Measurements from ENCODE around the gene DDX56. TPM values are rescaled to one million over a fixed set of nuclear protein-coding genes. Genes with fewer than 3 reads are reported as not detected.
"Not testable (repeated sequence)": the region's sequence is repeated elsewhere in the genome, so short reads cannot be mapped to it uniquely, and the experiment has no call there.

Gene DDX56
- total RNA-seq, 2 experiments from 2014 or later: 83.6 to 86.5 TPM

DNA sequence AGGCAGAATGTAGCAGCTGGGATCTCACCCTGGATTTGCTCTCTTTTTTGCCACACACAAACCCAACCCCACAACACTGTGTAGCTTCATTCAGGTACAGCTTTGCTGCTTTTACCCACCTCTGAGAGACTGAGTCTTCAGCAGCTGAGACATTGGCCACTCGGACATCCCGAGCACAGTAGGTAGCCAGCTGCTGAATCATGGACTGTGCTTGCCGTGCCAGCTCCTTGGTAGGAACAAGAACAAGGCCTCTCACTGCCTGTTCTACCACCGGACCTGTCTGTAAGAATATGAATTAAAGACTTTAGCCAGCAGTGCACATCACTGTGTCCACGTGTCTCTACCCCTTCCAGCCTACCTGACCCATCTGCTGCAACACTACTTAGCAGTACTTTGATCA lies 937 bp downstream of the DDX56 start:
- H3K27me3 Mint-ChIP-seq (ENCODE audit: low read depth): no peaks in the 10 kb centered on the region
- ATAC-seq (no peak), DNase-seq (no peak)
- no peaks in the 10 kb centered on the region for H3K9me3 Mint-ChIP-seq (ENCODE audit: insufficient read depth)
- H3K36me3 Mint-ChIP-seq (ENCODE audit: low read depth): peaks cover 74% of the 10 kb centered on the region
- CTCF ChIA-PET: interaction anchor here (0.7 to 5.4 kb wide), 5 partner anchors 8 to 332 kb away, joined by 3 to 50 read pairs (median 4); no protein-coding TSS in a partner anchor
- POLR2A ChIA-PET: interaction anchor here (0.9 to 3.1 kb wide), 7 partner anchors 9 to 505 kb away, joined by 3 to 27 read pairs (median 6); partner anchors contain the start of genes H2AZ2, PURB and TMED4
- H3K4me1 Mint-ChIP-seq (ENCODE audit: low read depth): peaks cover 36% of the 10 kb centered on the region
- peak overlapping the region; percentile 96 for H3K27ac Mint-ChIP-seq
- H3K4me3 Mint-ChIP-seq: peak overlapping the region; percentile 99

DNA sequence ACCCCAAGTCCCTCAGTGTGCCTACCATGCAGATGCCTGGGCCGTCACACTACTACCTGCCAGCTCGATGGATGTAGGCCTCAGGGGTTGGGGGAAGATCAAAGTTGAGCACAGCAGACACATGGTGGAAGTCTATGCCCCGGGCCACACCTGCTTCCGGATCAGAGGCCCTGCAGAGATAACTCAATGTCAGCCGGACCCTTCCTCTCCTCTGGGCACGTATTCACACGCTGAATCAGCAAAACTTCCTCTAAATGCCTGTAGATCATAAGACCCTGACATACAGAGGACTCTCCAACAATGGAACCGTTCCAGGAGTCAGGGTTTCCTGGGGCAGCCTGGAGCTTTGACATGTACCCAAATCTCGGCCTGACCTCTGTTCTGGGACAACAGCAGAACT lies 3.7 kb downstream of the DDX56 start:
- CTCF ChIA-PET: interaction anchor here (1.0 to 1.9 kb wide), 2 partner anchors 9 to 35 kb away, joined by 3 to 4 read pairs; no protein-coding TSS in a partner anchor

DNA sequence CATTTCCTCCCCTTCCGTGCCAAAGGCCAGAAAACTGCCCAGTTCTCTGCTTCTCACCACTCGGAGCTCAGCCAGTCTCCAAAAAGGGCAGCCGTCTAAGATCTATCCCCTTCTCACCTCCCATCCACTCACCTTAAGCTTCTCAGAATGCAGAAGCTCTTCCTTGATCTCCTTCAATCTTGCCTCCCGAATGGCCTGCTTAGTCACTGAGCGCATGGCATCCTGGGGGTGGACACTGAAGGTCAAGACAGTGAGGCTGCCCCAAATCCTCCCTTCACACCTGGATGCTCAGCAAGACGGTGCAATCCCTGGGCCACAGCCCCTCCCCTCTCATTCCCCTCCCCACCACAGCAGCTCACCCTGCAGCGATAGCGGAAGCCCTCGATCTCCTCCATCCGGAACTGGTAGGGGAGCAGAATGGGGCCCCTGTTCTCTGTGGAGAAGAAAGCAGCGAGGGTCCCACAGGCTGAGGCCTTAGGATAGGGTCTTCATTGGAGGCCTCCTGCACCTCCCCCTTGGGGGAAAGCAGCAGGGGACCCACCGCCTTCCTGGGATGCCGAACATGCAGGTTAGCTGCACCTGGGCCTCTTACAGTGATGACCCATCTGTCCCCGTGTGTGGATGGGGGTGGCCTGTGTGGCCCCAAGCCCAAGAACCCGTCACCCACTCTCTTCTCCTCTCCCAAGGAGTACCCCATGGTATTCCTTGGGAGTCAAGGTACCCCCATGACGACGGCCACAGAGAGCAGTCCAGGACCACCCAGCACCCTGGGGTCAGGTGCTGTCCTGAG lies 4.7 kb downstream of the DDX56 start:
- POLR2A ChIA-PET: interaction anchor here (0.6 kb wide), 1 partner anchor 461 kb away, joined by 3 read pairs; no protein-coding TSS in a partner anchor
- Mint-ChIP-seq H3K27me3 (ENCODE audit: low read depth) (no peaks in the 10 kb centered on the region), H3K9me3 (ENCODE audit: insufficient read depth) (no peaks in the 10 kb centered on the region), H3K27ac (no peak overlapping the region), H3K4me3 (no peak overlapping the region), H3K4me1 (ENCODE audit: low read depth) (peaks cover 20% of the 10 kb centered on the region), H3K36me3 (ENCODE audit: low read depth) (peaks cover 80% of the 10 kb centered on the region)
- DNase-seq: no peak
- no peak for ATAC-seq
- CTCF ChIA-PET: interaction anchor here (0.9 to 1.9 kb wide), 3 partner anchors 34 to 220 kb away, joined by 3 to 4 read pairs (median 3); partner anchors contain the start of gene NUDCD3

More for the DNA sequence above, 3.7 kb downstream of the DDX56 start:
- DNase-seq (no peak), ATAC-seq (no peak)
- POLR2A ChIA-PET: no interaction called here
- Mint-ChIP-seq H3K27ac (no peak overlapping the region), H3K36me3 (ENCODE audit: low read depth) (peaks cover 78% of the 10 kb centered on the region), H3K4me3 (no peak overlapping the region), H3K9me3 (ENCODE audit: insufficient read depth) (no peaks in the 10 kb centered on the region), H3K4me1 (ENCODE audit: low read depth) (peaks cover 30% of the 10 kb centered on the region), H3K27me3 (ENCODE audit: low read depth) (no peaks in the 10 kb centered on the region)

DNA sequence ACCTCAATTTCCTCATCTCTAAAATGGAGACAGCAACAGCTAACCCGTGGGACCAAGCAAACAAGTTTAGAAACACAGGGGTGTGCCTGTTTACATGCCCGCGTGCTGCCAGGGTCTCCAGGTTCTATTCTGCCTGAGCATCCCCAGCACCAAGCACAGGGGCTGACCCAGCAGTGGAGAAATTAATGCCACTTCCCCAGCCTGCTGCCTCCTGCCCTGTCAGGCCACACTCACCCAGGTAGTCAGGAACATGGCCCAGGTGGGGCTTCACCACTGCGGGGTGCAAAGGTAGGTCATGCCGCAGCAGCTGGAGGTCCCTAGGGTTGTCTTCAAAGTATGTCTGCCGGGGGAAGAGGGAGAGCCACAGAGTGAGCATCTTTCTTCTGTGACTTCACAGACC lies 5.8 kb downstream of the DDX56 start:
- Mint-ChIP-seq H3K27ac (peak overlapping the region; percentile 21), H3K4me3 (no peak overlapping the region), H3K27me3 (ENCODE audit: low read depth) (no peaks in the 10 kb centered on the region), H3K4me1 (ENCODE audit: low read depth) (peaks cover 17% of the 10 kb centered on the region), H3K9me3 (ENCODE audit: insufficient read depth) (no peaks in the 10 kb centered on the region), H3K36me3 (ENCODE audit: low read depth) (peaks cover 72% of the 10 kb centered on the region)
- POLR2A ChIA-PET: no interaction called here
- CTCF ChIA-PET: interaction anchor here (0.6 to 1.3 kb wide), 3 partner anchors 78 to 482 kb away, joined by 3 read pairs; partner anchors contain the start of gene NUDCD3
- DNase-seq: no peak
- ATAC-seq: no peak

DNA sequence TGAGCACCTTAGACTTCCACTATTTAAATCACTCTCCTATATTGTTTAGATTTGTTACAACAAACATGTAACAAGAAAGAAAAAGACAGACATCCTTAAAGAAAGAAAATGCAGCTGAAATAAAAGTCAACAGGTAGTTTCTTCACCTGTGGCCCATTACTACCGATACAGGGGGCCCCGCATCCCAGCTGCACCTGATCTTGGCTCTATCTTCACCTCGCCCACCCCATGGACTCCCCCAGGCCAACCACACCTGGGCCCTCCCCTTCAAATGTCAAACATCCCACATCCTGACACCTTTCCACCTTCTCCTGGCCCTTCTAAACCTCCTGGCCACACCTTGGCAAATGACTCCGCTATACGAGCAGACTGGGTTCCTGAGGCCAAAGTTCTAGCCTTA lies 7.0 kb downstream of the DDX56 start:
- DNase-seq (no peak), ATAC-seq (no peak)
- no peak overlapping the region for H3K4me3 Mint-ChIP-seq
- H3K9me3 Mint-ChIP-seq (ENCODE audit: insufficient read depth): no peaks in the 10 kb centered on the region
- H3K4me1 Mint-ChIP-seq (ENCODE audit: low read depth): peaks cover 7% of the 10 kb centered on the region
- CTCF ChIA-PET: interaction anchor here (1.4 to 4.0 kb wide), 7 partner anchors 8 to 325 kb away, joined by 5 to 50 read pairs (median 6); partner anchors contain the start of gene DDX56
- H3K27me3 Mint-ChIP-seq (ENCODE audit: low read depth): no peaks in the 10 kb centered on the region
- POLR2A ChIA-PET: interaction anchor here (1.3 kb wide), 1 partner anchor 77 kb away, joined by 3 read pairs; the partner anchor contains the start of gene NUDCD3
- H3K27ac Mint-ChIP-seq: no peak overlapping the region
- peaks cover 60% of the 10 kb centered on the region for H3K36me3 Mint-ChIP-seq (ENCODE audit: low read depth)

DNA sequence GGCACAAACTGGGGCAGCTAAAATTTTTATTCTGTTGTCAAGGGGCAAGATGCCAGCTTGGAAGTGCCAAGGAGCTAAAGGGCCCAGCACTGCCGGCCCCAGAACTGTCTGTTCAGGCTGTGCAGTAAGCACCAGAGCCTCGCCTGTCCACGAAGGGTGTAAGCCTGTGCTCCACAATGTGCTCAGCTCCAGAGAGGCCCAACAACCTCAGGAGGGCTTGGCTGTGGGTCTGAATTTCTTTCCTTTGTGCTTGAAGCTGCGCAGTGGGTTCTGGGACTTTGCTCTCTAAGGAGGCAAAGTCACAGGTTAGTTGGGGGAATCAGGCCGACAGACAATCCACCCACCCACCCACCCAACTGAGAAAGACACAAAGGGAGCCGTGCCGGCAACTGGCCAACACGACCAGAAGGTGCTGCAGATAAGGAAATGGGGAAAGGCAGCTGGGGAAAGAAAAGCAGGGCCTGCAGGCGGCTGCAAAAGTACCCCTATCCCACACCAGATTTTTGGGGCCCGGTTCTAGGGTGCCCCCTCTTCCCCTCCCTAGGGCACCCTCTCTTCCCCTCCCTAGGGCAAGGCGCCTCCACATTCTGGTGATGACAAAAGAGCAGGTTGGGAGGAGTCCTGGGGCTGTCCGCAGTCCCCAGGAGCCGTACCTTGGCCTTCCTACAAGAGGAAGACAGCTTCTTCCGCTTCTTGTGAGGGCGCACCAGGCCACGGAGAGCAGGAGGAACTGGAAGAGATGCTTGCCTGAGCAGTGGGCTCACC lies 7.7 kb downstream of the DDX56 start:
- DNase-seq (no peak), ATAC-seq (peak; percentile 42)
- POLR2A ChIA-PET: interaction anchor here (0.5 to 1.9 kb wide), 4 partner anchors 8 to 857 kb away, joined by 3 to 8 read pairs (median 4); partner anchors contain the start of genes DDX56, NUDCD3 and TMED4
- Mint-ChIP-seq H3K4me1 (ENCODE audit: low read depth) (peaks cover 7% of the 10 kb centered on the region), H3K36me3 (ENCODE audit: low read depth) (peaks cover 54% of the 10 kb centered on the region), H3K27me3 (ENCODE audit: low read depth) (no peaks in the 10 kb centered on the region), H3K4me3 (no peak overlapping the region), H3K27ac (no peak overlapping the region), H3K9me3 (ENCODE audit: insufficient read depth) (no peaks in the 10 kb centered on the region)
- CTCF ChIA-PET: interaction anchor here (0.7 to 4.0 kb wide), 37 partner anchors 9 to 581 kb away, joined by 3 to 50 read pairs (median 4); partner anchors contain the start of genes DDX56, POLD2 and TMED4

DNA sequence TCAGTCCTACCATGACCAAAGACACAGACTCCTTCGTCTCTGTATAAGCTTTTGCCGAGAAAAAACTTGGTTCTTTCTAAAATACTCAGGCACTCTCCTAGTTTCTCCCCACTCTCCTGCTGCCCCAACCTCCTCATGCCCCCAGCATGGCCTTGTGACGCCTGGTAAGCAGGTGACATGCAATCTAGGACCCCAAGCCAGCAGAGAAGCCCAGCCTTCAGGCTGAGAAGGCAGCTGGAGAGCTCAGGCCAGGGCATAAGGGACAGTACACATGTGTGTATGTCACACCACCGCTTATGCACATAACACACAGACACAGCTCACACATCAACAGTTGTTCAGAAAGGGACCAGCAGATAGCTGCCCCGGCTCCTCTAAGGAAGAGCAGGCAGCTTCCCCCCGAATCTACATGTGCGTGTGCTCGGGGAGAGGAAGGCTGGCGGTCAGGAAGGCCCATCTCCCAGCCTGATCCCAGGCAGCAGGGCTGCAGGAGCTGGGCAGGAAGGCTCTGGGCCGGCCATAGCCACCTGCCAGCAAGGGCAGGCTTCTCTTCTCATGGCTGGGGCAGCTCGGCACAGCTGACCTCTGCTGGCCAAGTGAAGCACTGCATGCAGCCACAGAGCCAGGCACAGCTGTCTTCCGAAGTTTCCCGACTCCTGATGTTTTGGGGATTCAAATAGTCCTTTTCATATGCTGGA lies 8.5 kb downstream of the DDX56 start:
- peak; percentile 88 for ATAC-seq
- Mint-ChIP-seq H3K27ac (no peak overlapping the region), H3K36me3 (ENCODE audit: low read depth) (peaks cover 48% of the 10 kb centered on the region), H3K4me3 (no peak overlapping the region), H3K9me3 (ENCODE audit: insufficient read depth) (no peaks in the 10 kb centered on the region), H3K27me3 (ENCODE audit: low read depth) (no peaks in the 10 kb centered on the region), H3K4me1 (ENCODE audit: low read depth) (peaks cover 7% of the 10 kb centered on the region)
- ChIA-PET CTCF (interaction anchor here (0.7 to 4.0 kb wide), 43 partner anchors 10 to 580 kb away, joined by 3 to 50 read pairs (median 4); partner anchors contain the start of genes DDX56, POLD2 and TMED4), POLR2A (interaction anchor here (0.5 to 1.9 kb wide), 3 partner anchors 9 to 857 kb away, joined by 3 to 8 read pairs (median 4); partner anchors contain the start of genes DDX56 and TMED4)
- DNase-seq: peak; percentile 69

DNA sequence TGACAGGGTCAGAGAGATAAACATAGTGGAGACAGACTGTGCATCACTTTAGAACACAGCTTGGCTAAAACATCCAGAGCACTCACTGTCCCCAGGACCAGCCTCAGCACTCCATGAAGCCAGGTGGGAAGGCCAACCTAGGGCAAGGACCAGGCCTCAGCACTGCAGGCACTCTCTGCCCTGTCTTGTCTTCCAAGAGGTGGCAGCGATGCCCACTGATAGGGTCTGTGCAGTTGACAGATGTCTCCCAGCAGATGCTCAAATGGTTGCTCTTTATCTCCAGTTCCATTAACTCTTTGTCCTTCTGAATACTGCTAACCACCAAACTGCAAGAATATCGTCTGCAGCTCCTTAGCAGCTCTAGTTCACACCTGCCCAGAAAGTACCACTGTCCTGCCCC lies 9.1 kb downstream of the DDX56 start:
- Mint-ChIP-seq H3K27me3 (ENCODE audit: low read depth) (no peaks in the 10 kb centered on the region), H3K9me3 (ENCODE audit: insufficient read depth) (no peaks in the 10 kb centered on the region), H3K4me3 (no peak overlapping the region), H3K4me1 (ENCODE audit: low read depth) (peaks cover 4% of the 10 kb centered on the region), H3K36me3 (ENCODE audit: low read depth) (peaks cover 41% of the 10 kb centered on the region), H3K27ac (no peak overlapping the region)
- no peak for DNase-seq
- ATAC-seq: no peak
- ChIA-PET CTCF (interaction anchor here (0.9 to 4.0 kb wide), 31 partner anchors 8 to 441 kb away, joined by 3 to 50 read pairs (median 5); partner anchors contain the start of genes DDX56, POLD2 and TMED4), POLR2A (interaction anchor here (0.5 to 1.9 kb wide), 4 partner anchors 8 to 457 kb away, joined by 3 to 8 read pairs (median 4); partner anchors contain the start of genes DDX56 and TMED4)

DNA sequence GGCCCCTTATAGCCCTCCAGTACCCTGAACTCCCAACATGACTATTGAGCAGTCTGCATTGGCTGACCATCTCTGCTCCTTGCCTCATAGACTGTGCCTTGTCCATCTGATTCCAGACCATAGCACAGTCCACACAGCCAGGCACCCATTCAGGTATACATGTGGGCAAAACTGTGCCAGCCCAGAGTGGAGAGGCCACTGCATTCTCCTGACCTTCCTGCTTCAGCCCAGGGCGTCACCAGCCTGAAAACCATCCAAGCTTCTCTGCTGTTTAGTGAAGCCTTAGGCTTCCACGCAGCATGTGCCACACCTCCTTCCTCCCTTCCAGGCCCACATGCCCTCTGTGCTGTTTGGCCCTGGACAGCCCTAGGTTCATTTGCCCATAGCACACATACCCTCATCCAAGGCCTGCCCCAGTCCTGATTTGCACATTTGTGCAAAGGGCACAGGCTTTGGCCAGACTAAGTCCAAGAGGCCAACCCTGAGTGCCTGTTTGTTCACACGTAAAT lies 10.5 kb downstream of the DDX56 start:
- ChIA-PET POLR2A (no interaction called here), CTCF (interaction anchor here (2.0 to 4.0 kb wide), 4 partner anchors 12 to 322 kb away, joined by 5 to 50 read pairs (median 26); partner anchors contain the start of gene DDX56)
- H3K27ac Mint-ChIP-seq: peak overlapping the region; percentile 43
- no peak for DNase-seq
- no peaks in the 10 kb centered on the region for H3K27me3 Mint-ChIP-seq (ENCODE audit: low read depth)
- no peaks in the 10 kb centered on the region for H3K9me3 Mint-ChIP-seq (ENCODE audit: insufficient read depth)
- no peak overlapping the region for H3K4me3 Mint-ChIP-seq
- H3K4me1 Mint-ChIP-seq (ENCODE audit: low read depth): peaks cover 4% of the 10 kb centered on the region
- no peak for ATAC-seq
- H3K36me3 Mint-ChIP-seq (ENCODE audit: low read depth): peaks cover 29% of the 10 kb centered on the region

DNA sequence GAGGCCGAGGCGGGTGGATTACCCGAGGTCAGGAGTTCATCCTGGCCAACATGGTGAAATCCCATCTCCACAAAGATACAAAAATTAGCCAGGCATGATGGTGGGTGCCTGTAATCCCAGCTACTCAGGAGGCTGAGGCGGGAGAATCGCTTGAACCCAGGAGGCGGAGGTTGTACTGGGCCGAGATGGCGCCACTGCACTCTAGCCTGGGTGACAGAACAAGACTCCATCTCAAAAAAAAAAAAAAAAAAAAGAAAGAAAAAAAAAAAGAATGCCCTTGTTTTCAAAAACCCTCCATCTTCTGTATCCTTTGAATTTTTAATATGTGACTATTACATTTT lies 11.1 kb downstream of the DDX56 start:
- H3K27ac Mint-ChIP-seq; DNase-seq; H3K4me3 Mint-ChIP-seq; ATAC-seq; H3K4me1 Mint-ChIP-seq (ENCODE audit: low read depth); H3K27me3 Mint-ChIP-seq (ENCODE audit: low read depth); H3K9me3 Mint-ChIP-seq (ENCODE audit: insufficient read depth); POLR2A ChIA-PET: not testable (repeated sequence)
- H3K36me3 Mint-ChIP-seq (ENCODE audit: low read depth): peaks cover 23% of the 10 kb centered on the region
- CTCF ChIA-PET: interaction anchor here (0.7 kb wide), 1 partner anchor 65 kb away, joined by 3 read pairs; no protein-coding TSS in a partner anchor
